ENCODE data around the gene CEP68.

CEP68 gene

DNA sequence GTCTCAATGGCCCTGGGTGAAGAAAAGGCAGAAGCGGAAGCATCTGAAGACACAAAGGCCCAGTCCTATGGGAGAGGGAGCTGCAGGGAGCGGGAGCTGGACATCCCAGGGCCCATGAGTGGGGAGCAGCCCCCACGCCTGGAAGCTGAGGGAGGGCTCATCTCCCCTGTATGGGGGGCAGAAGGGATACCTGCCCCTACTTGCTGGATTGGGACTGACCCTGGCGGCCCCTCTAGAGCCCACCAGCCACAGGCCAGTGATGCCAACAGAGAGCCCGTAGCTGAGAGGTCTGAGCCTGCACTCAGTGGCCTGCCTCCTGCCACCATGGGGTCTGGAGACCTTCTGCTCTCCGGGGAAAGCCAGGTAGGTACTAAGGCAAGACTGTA lies 13.2 kb downstream of the CEP68 start:
- no peak overlapping the region for H3K4me3 ChIP-seq (ENCODE audit: low read length)
- TF ChIP-seq, protein P1, sequence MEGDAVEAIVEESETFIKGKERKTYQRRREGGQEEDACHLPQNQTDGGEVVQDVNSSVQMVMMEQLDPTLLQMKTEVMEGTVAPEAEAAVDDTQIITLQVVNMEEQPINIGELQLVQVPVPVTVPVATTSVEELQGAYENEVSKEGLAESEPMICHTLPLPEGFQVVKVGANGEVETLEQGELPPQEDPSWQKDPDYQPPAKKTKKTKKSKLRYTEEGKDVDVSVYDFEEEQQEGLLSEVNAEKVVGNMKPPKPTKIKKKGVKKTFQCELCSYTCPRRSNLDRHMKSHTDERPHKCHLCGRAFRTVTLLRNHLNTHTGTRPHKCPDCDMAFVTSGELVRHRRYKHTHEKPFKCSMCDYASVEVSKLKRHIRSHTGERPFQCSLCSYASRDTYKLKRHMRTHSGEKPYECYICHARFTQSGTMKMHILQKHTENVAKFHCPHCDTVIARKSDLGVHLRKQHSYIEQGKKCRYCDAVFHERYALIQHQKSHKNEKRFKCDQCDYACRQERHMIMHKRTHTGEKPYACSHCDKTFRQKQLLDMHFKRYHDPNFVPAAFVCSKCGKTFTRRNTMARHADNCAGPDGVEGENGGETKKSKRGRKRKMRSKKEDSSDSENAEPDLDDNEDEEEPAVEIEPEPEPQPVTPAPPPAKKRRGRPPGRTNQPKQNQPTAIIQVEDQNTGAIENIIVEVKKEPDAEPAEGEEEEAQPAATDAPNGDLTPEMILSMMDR (conservative IDR thresholded peaks at IDR 0.05; ENCODE audit: low read length), result no peak
- DNase-seq (ENCODE audit: low read depth), result no peak

DNA sequence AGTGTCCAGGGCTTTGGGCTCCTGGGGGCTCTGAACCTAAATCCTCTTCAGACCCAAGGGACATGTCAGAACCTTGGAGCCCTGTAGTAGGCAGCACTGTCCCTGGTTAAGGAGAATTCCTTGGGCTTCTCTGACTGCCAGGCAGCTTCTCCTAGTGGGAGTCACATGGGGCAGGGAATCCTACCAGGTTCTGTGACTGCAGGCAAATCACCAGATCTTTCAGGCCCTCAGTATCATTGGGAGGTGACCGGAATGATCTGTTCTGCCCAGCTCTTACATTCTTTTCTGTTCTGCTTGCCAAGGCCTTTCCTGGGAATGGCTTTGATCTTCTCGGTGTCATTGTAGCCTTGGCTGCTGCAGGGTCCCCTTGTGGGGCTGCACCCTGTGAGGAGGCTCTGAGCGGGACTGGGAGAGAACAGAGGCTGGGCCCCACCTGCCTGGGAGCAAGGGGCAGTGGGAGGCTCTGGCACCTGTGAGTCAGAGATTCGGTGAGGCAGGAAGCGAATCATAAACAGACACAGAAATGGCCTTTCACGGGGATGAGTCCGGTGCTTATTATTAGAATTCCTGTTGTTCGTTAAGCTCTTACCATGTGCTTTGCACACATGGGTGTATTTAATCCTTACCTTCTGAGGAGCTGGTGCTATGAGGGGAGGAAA lies 14.1 kb downstream of the CEP68 start:
- TF ChIP-seq, protein P1 (conservative IDR thresholded peaks at IDR 0.05; ENCODE audit: low read length), result peak; percentile 53
- DNase-seq (ENCODE audit: low read depth), result peak; percentile 61
- no peak overlapping the region for H3K4me3 ChIP-seq (ENCODE audit: low read length)

DNA sequence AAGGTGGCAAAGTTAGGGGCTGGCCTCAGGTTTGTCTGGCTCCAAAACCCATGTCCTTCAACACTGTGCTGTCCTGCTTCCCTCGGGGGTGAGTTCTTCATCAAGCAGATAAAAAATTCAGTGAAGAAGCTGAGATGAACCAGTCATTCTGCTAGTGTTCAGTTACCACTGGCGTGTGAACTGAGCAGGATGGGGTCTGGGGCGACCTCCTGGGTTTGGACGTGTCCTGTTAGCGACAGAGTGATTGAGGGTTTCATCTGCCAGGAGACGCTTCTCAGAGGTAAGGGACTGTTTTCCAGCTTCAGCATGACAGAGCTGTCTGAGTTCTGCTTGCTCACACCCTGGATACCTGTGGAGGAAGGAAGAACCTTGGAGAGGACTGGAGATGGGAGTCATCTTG lies 14.6 kb downstream of the CEP68 start:
- TF ChIP-seq, protein P1 (conservative IDR thresholded peaks at IDR 0.05; ENCODE audit: low read length), result no peak
- no peak overlapping the region for H3K4me3 ChIP-seq (ENCODE audit: low read length)
- DNase-seq (ENCODE audit: low read depth), result no peak

DNA sequence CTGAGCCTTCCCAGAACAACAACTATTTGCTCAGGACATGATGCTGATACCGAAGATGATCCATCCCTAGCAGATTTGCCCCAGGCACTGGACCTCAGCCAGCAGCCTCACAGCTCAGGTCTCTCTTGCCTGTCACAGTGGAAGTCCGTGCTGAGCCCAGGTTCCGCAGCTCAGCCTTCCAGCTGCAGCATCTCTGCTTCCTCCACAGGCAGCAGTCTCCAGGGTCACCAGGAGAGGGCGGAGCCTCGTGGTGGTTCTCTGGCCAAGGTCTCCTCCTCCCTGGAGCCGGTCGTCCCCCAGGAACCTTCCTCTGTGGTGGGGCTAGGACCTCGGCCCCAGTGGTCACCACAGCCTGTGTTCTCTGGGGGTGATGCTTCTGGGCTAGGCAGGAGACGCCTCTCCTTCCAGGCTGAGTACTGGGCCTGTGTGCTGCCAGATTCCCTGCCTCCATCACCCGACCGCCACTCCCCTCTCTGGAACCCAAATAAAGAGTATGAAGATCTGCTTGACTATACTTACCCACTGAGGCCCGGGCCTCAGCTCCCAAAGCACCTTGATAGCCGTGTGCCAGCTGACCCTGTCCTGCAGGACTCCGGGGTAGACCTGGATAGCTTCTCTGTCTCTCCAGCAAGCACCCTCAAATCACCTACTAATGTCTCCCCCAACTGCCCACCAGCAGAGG lies 15.4 kb downstream of the CEP68 start:
- DNase-seq (ENCODE audit: low read depth), result no peak
- TF ChIP-seq, protein P1 (conservative IDR thresholded peaks at IDR 0.05; ENCODE audit: low read length), result peak; percentile 35

DNA sequence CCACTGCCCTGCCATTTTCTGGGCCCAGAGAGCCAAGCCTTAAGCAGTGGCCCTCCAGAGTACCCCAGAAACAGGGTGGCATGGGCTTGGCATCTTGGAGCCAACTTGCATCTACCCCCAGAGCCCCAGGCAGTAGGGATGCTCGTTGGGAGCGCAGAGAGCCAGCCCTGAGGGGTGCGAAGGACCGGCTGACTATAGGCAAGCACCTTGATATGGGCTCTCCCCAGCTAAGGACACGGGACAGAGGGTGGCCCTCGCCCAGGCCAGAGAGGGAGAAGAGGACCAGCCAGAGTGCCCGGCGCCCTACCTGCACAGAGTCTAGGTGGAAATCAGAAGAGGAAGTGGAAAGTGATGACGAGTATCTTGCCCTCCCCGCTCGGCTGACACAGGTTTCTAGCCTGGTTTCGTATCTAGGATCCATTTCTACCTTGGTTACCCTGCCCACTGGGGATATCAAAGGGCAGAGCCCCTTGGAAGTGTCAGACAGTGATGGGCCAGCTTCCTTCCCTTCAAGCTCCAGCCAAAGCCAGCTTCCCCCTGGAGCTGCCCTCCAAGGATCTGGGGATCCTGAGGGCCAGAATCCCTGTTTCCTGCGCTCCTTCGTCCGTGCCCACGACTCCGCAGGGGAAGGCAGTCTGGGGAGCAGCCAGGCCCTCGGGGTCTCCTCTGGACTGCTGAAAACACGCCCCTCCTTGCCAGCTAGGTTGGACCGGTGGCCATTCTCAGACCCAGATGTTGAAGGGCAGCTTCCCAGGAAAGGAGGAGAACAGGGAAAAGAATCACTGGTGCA lies 16.2 kb downstream of the CEP68 start:
- TF ChIP-seq, protein P1 (conservative IDR thresholded peaks at IDR 0.05; ENCODE audit: low read length), result no peak
- H3K4me3 ChIP-seq (ENCODE audit: low read length), result no peak overlapping the region
- DNase-seq (ENCODE audit: low read depth), result no peak

More for the DNA sequence above, 15.4 kb downstream of the CEP68 start:
- H3K4me3 ChIP-seq (ENCODE audit: low read length), result no peak overlapping the region

DNA sequence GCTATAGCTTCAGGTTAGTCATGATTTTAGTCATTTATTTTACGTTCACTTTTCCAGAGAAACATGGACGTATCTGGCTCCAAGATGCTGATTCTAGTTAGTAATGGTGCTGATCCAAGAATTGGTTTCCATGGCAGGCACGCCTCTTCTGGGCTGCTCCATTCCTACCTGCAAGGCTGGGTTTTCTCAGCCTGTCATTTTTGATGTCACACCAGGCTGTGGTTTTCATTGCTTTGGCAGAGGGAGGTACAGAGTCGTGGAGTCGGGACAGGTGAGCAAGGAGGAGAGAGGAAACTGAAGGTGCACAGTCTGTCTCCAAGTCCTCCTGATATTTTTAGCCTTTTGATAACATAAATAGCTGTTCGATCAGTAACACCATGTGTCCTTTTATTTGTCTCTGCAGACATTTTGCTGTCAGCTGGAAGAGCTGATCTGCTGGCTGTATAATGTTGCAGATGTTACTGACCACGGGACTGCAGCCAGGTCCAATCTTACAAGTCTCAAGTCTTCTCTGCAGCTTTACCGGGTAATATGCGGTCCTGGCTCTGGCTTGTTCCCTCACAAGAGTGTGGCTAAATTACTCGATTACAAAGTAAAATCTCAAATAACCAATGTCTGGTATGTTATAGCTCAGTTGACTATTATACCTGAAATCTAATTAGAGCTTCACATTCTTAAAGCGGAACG lies 17.8 kb downstream of the CEP68 start:
- TF ChIP-seq, protein P1 (conservative IDR thresholded peaks at IDR 0.05; ENCODE audit: low read length), result no peak
- H3K4me3 ChIP-seq (ENCODE audit: low read length), result no peak overlapping the region
- DNase-seq (ENCODE audit: low read depth), result no peak

Data from AG10803 (cell line).